ENCODE data around the gene RAPGEF6. TPM values are rescaled to one million over a fixed set of nuclear protein-coding genes. Genes with fewer than 3 reads are reported as not detected.

Gene RAPGEF6
- polyA plus RNA-seq, 1 donor from 2014 or later, result 121 TPM

GRCh38 chr5:131649161-131649560, 14.1 kb upstream of the RAPGEF6 start:
- Histone ChIP-seq H3K27ac (ENCODE audit: low read length) (no peak overlapping the region), H4K20me1 (ENCODE audit: insufficient read depth) (no peaks in the 10 kb centered on the region), H3K9me2 (ENCODE audit: insufficient read depth, low read length) (no peaks in the 10 kb centered on the region), H3K36me3 (ENCODE audit: insufficient read depth, low read length) (peaks cover 6% of the 10 kb centered on the region), H2AFZ (ENCODE audit: low read depth, low read length) (no peak overlapping the region), H3K4me3 (ENCODE audit: low read length) (no peak overlapping the region), H3K27me3 (ENCODE audit: insufficient read depth, low read depth, low read length) (no peaks in the 10 kb centered on the region), H3F3A (ENCODE audit: insufficient read depth, low read length, poor library complexity, severe bottlenecking) (no peaks in the 10 kb centered on the region), H3K9ac (ENCODE audit: low read length) (no peak overlapping the region), H3K9me3 (ENCODE audit: low read length) (no peaks in the 10 kb centered on the region), H3K4me2 (ENCODE audit: low read length) (no peak overlapping the region), H3K79me2 (replicated peaks; ENCODE audit: insufficient read depth, low read length) (no peaks in the 10 kb centered on the region)
- TF ChIP-seq POLR2AphosphoS5 (IDR thresholded peaks at IDR 0.05), result no peak
- TF ChIP-seq SMC3 (conservative IDR thresholded peaks at IDR 0.05; ENCODE audit: poor library complexity), result no peak
- no peak for TF ChIP-seq TAF1 (IDR thresholded peaks at IDR 0.05; ENCODE audit: low read depth)
- no peak for TF ChIP-seq RAD21 (conservative IDR thresholded peaks at IDR 0.05)
- TF ChIP-seq MXI1 (conservative IDR thresholded peaks at IDR 0.05; ENCODE audit: poor library complexity, severe bottlenecking), result no peak
- TF ChIP-seq EZH2 (IDR thresholded peaks at IDR 0.05; ENCODE audit: borderline replicate concordance, insufficient read depth, low read length, poor library complexity, severe bottlenecking), result no peak
- TF ChIP-seq REST (IDR thresholded peaks at IDR 0.05; ENCODE audit: borderline replicate concordance), result no peak
- no peak for TF ChIP-seq CTCF (IDR thresholded peaks at IDR 0.05; ENCODE audit: poor library complexity, severe bottlenecking)
- TF ChIP-seq EP300 (conservative IDR thresholded peaks at IDR 0.05; ENCODE audit: poor library complexity, severe bottlenecking), result no peak

DNA sequence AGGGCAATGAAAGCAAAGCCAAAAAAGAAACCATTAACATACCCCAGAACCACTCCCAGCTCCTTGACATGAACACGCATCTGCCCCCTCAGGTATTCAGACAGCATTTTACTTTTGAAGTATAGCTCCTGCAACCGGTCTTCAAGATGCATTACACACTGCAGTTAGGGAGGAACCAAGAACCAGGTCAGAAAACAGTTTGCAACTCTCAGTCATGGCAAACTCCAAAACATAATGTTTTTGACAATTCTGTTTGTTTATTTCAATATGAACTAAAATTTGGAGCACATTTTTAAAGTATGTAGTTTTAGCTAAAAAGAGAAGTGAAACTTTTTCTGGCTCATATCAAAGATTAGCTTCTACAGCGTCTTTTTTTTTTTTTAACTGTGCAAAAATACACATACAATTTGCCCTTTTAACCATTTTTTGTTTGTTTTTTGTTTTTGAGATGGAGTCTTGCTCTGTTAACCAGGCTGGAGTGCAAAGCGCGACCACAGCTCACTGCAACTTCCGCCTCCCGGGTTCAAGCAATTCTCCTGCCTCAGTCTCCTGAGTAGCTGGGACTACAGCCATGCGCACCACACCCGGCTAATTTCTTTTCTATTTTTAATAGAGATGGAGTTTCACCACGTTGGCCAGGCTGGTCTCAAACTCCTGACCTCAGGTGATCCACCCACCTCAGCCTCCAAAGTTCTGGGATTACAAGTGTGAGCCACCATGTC, 12.2 kb upstream of the RAPGEF6 start:
- H3K9ac ChIP-seq (ENCODE audit: low read length), result no peak overlapping the region
- no peaks in the 10 kb centered on the region for H3F3A ChIP-seq (ENCODE audit: insufficient read depth, low read length, poor library complexity, severe bottlenecking)
- TF ChIP-seq REST (IDR thresholded peaks at IDR 0.05; ENCODE audit: borderline replicate concordance) (no peak), MXI1 (conservative IDR thresholded peaks at IDR 0.05; ENCODE audit: poor library complexity, severe bottlenecking) (no peak), RAD21 (conservative IDR thresholded peaks at IDR 0.05) (no peak), POLR2AphosphoS5 (IDR thresholded peaks at IDR 0.05) (no peak), EP300 (conservative IDR thresholded peaks at IDR 0.05; ENCODE audit: poor library complexity, severe bottlenecking) (no peak), CTCF (IDR thresholded peaks at IDR 0.05; ENCODE audit: poor library complexity, severe bottlenecking) (no peak), EZH2 (IDR thresholded peaks at IDR 0.05; ENCODE audit: borderline replicate concordance, insufficient read depth, low read length, poor library complexity, severe bottlenecking) (no peak), SMC3 (conservative IDR thresholded peaks at IDR 0.05; ENCODE audit: poor library complexity) (no peak), TAF1 (IDR thresholded peaks at IDR 0.05; ENCODE audit: low read depth) (no peak)
- H3K36me3 ChIP-seq (ENCODE audit: insufficient read depth, low read length), result peaks cover 6% of the 10 kb centered on the region
- H3K27me3 ChIP-seq (ENCODE audit: insufficient read depth, low read depth, low read length), result no peaks in the 10 kb centered on the region
- H3K4me2 ChIP-seq (ENCODE audit: low read length), result no peak overlapping the region
- H3K79me2 ChIP-seq (replicated peaks; ENCODE audit: insufficient read depth, low read length), result no peaks in the 10 kb centered on the region
- no peak overlapping the region for H2AFZ ChIP-seq (ENCODE audit: low read depth, low read length)
- H4K20me1 ChIP-seq (ENCODE audit: insufficient read depth), result no peaks in the 10 kb centered on the region
- no peak overlapping the region for H3K27ac ChIP-seq (ENCODE audit: low read length)
- H3K4me3 ChIP-seq (ENCODE audit: low read length), result no peak overlapping the region
- no peaks in the 10 kb centered on the region for H3K9me3 ChIP-seq (ENCODE audit: low read length)
- H3K9me2 ChIP-seq (ENCODE audit: insufficient read depth, low read length), result no peaks in the 10 kb centered on the region

All from neural cell (in vitro differentiated cells).